Stimulated activated CD8-positive, alpha-beta memory T cell treated with anti-CD3 and anti-CD28 coated beads, Interleukin-4, amount 100 ng/mL, for 1 hour (primary cell): Measurements from ENCODE around the gene PCCA.
"Not testable (repeated sequence)": the region's sequence is repeated elsewhere in the genome, so short reads cannot be mapped to it uniquely, and the experiment has no call there.

Experiments
- DNase-seq, 2 donors: peaks; one replicate each; pipeline ENCODE4 v3.0.0-alpha.2; 2020; ENCODE audit warnings: low read depth in 2 of 2, low spot score in 1 of 2

The PCCA gene

GRCh38 chr13:100565286-100565685 is 476.4 kb downstream of the PCCA start:
- DNase-seq, result no peak

GRCh38 chr13:100566543-100566942 is 477.6 kb downstream of the PCCA start:
- no peak for DNase-seq

GRCh38 chr13:100573121-100573520 is 484.2 kb downstream of the PCCA start:
- DNase-seq, result peak; percentile 58 to 64

GRCh38 chr13:100577239-100577638 is 488.3 kb downstream of the PCCA start:
- not testable (repeated sequence) for DNase-seq
